GM13976 (cell line): ENCODE measurements around the gene NKX2-4.

Experiments
- DNase-seq: peaks from one replicate; pipeline ENCODE4 v3.0.0; 2012; ENCODE audit warnings: low spot score
- CTCF ChIP-seq: IDR thresholded peaks from 2 replicates; pipeline ENCODE4 v1.5.1; 2012; ENCODE audit warnings: borderline replicate concordance, mild to moderate bottlenecking; ENCODE audit not compliant: insufficient read depth; ENCODE audit errors: extremely low read depth, missing control alignments, control extremely low read depth
- in situ Hi-C: fragments of 300-500 bp; cut with MboI; formaldehyde crosslinking; loops from one replicate; pipeline ENCODE4 v1.12.0; 2022; ENCODE audit warnings: low sequenced_read_pairs, mixed read lengths, inconsistent platforms; ENCODE audit not compliant: unreplicated experiment

Gene NKX2-4

GRCh38 chr20:21397341-21398108 lies at the start of gene NKX2-4:
NKX2-4 (minus strand) TSS chr20:21397526; CDS start chr20:21397399, 127 bp downstream.
- no peak for TF ChIP-seq CTCF
- in situ Hi-C loops: no loop called here
- DNase-seq: no peak

GRCh38 chr20:21437816-21438215 lies 40.5 kb upstream of the NKX2-4 start:
- no peak for TF ChIP-seq CTCF
- no peak for DNase-seq
- in situ Hi-C loops: no loop called here

GRCh38 chr20:21437248-21437647 lies 39.9 kb upstream of the NKX2-4 start:
- no peak for DNase-seq
- in situ Hi-C loops: no loop called here
- no peak for TF ChIP-seq CTCF

- no peak for TF ChIP-seq CTCF
Observed at GRCh38 chr20:21436205-21436604, 38.9 kb upstream of the NKX2-4 start.

GRCh38 chr20:21435576-21435975 lies 38.2 kb upstream of the NKX2-4 start:
- DNase-seq: no peak
- no peak for TF ChIP-seq CTCF
- in situ Hi-C loops: no loop called here

More at GRCh38 chr20:21436205-21436604, 38.9 kb upstream of the NKX2-4 start:
- no peak for DNase-seq
- in situ Hi-C loops: no loop called here

- no peak for DNase-seq
- in situ Hi-C loops: no loop called here
Observed at GRCh38 chr20:21433329-21433890, 36.1 kb upstream of the NKX2-4 start.

More at GRCh38 chr20:21433329-21433890, 36.1 kb upstream of the NKX2-4 start:
- TF ChIP-seq CTCF: no peak
